ENCODE data around the gene PSMB10. TPM values are rescaled to one million over a fixed set of nuclear protein-coding genes. Genes with fewer than 3 reads are reported as not detected.

The PSMB10 gene
- total and polyA plus RNA-seq, 10 donors, result 80.3 to 236 (median 141) TPM

- no peak for DNase-seq
Measured at GRCh38 chr16:67943619-67944504, 7.2 kb upstream of the PSMB10 start, which contains the start of gene LCAT. Gene LCAT (minus strand): TSS chr16:67944120. CDS start chr16:67944101, 19 bp downstream.

GRCh38 chr16:67943256-67943618 is 6.6 kb upstream of the PSMB10 start:
- Histone ChIP-seq H3K4me3 (no peak overlapping the region), H3K4me1 (peaks cover 0 to 67% (median 23%) of the 10 kb centered on the region in 6 donors), H3K9me3 (no peaks in the 10 kb centered on the region), H3K36me3 (peaks cover 0 to 90% (median 41%) of the 10 kb centered on the region in 6 donors), H3K27me3 (replicated peaks in 1 of 7) (no peaks in the 10 kb centered on the region), H3K27ac (peak overlapping the region in 2 of 8 donors; percentile 26 to 55)
- DNase-seq, result no peak
- intact Hi-C loops (cut with DNase I; ENCODE audit: low total_unique reads), result no loop called here
- no peak for TF ChIP-seq CTCF (IDR thresholded peaks at IDR 0.05 in 8 of 11, conservative IDR thresholded peaks at IDR 0.05 in 3 of 11)
- 87 to 97% (median 92%) methylated on average over 6 of the region's 6 CpGs for WGBS, 5 donors

More at GRCh38 chr16:67943619-67944504, 7.2 kb upstream of the PSMB10 start, which contains the start of gene LCAT:
- intact Hi-C loops (cut with DNase I; ENCODE audit: low total_unique reads), result no loop called here
- H3K9me3 ChIP-seq, result no peaks in the 10 kb centered on the region
- 69 to 86% (median 81%) methylated on average over 12 to 23 of the region's 23 CpGs for WGBS, 5 donors
- peaks cover 0 to 96% (median 44%) of the 10 kb centered on the region in 6 donors for H3K36me3 ChIP-seq
- peak in 2 of 3 donors; percentile 38 to 53 for TF ChIP-seq POLR2AphosphoS5 (IDR thresholded peaks at IDR 0.05)
- no peak for TF ChIP-seq CTCF (IDR thresholded peaks at IDR 0.05 in 8 of 11, conservative IDR thresholded peaks at IDR 0.05 in 3 of 11)
- no peak within 1 kb of the TSS for H3K4me3 ChIP-seq
- peak within 1 kb of the TSS in 4 of 8 donors; percentile 8 to 55 (median 20) for H3K27ac ChIP-seq
- peaks cover 0 to 65% (median 23%) of the 10 kb centered on the region in 6 donors for H3K4me1 ChIP-seq
- no peaks in the 10 kb centered on the region for H3K27me3 ChIP-seq (replicated peaks in 1 of 7)

GRCh38 chr16:67942510-67943255 is 6.0 kb upstream of the PSMB10 start:
- peaks cover 0 to 72% (median 24%) of the 10 kb centered on the region in 6 donors for H3K4me1 ChIP-seq
- H3K27me3 ChIP-seq (replicated peaks in 1 of 7), result no peaks in the 10 kb centered on the region
- peaks cover 0 to 84% (median 35%) of the 10 kb centered on the region in 6 donors for H3K36me3 ChIP-seq
- H3K9me3 ChIP-seq, result no peaks in the 10 kb centered on the region
- H3K4me3 ChIP-seq, result no peak overlapping the region
- intact Hi-C loops (cut with DNase I; ENCODE audit: low total_unique reads), result no loop called here
- 93 to 95% (median 94%) methylated on average over 19 to 27 of the region's 27 CpGs for WGBS, 5 donors
- no peak for DNase-seq
- H3K27ac ChIP-seq, result peak overlapping the region in 2 of 8 donors; percentile 50 to 55
- TF ChIP-seq POLR2A (IDR thresholded peaks at IDR 0.05), result no peak
- peak in 2 of 3 donors; percentile 26 to 68 for TF ChIP-seq POLR2AphosphoS5 (IDR thresholded peaks at IDR 0.05)
- peak in 1 of 11 experiments; percentile 5 for TF ChIP-seq CTCF (IDR thresholded peaks at IDR 0.05 in 8 of 11, conservative IDR thresholded peaks at IDR 0.05 in 3 of 11)

GRCh38 chr16:67942200-67942509 is 5.5 kb upstream of the PSMB10 start:
- Histone ChIP-seq H3K4me3 (no peak overlapping the region), H3K36me3 (peaks cover 0 to 79% (median 30%) of the 10 kb centered on the region in 6 donors), H3K27ac (peak overlapping the region in 3 of 8 donors; percentile 8 to 55 (median 50)), H3K4me1 (peaks cover 2 to 77% (median 29%) of the 10 kb centered on the region in 6 donors), H3K9me3 (no peaks in the 10 kb centered on the region), H3K27me3 (replicated peaks in 1 of 7) (no peaks in the 10 kb centered on the region)
- no peak for DNase-seq
- intact Hi-C loops (cut with DNase I; ENCODE audit: low total_unique reads), result no loop called here
- 76 to 86% (median 84%) methylated on average over 5 to 6 of the region's 6 CpGs for WGBS, 5 donors
- no peak for TF ChIP-seq POLR2AphosphoS5 (IDR thresholded peaks at IDR 0.05)
- peak in 10 of 11 experiments; percentile 23 to 75 (median 62) for TF ChIP-seq CTCF (IDR thresholded peaks at IDR 0.05 in 8 of 11, conservative IDR thresholded peaks at IDR 0.05 in 3 of 11)
